Vagina (tissue), 2 donors: ENCODE data around the gene CHL1.

Experiments used
- POLR2A ChIP-seq, 2 donors: fragments of 450-650 bp; IDR thresholded peaks; one replicate each; pipeline ENCODE4 v1.6.1; 2017; ENCODE audit warnings: antibody characterized with exemption in 2 of 2, mild to moderate bottlenecking in 2 of 2, moderate library complexity in 2 of 2
- TF ChIP-seq, protein P1 (sequence below), 3 experiments: fragments of 450-650 bp in 2 of 3; fragments of 200-600 bp in 1 of 3; sonication (generic) in 1 of 3; IDR thresholded peaks; one replicate each; pipeline ENCODE4 v1.5.1; 2017 to 2019; ENCODE audit warnings: antibody characterized with exemption in 3 of 3, mild to moderate bottlenecking in 2 of 3, moderate library complexity in 2 of 3

- TF ChIP-seq POLR2A (IDR thresholded peaks at IDR 0.05), result no peak
- TF ChIP-seq, protein P1, sequence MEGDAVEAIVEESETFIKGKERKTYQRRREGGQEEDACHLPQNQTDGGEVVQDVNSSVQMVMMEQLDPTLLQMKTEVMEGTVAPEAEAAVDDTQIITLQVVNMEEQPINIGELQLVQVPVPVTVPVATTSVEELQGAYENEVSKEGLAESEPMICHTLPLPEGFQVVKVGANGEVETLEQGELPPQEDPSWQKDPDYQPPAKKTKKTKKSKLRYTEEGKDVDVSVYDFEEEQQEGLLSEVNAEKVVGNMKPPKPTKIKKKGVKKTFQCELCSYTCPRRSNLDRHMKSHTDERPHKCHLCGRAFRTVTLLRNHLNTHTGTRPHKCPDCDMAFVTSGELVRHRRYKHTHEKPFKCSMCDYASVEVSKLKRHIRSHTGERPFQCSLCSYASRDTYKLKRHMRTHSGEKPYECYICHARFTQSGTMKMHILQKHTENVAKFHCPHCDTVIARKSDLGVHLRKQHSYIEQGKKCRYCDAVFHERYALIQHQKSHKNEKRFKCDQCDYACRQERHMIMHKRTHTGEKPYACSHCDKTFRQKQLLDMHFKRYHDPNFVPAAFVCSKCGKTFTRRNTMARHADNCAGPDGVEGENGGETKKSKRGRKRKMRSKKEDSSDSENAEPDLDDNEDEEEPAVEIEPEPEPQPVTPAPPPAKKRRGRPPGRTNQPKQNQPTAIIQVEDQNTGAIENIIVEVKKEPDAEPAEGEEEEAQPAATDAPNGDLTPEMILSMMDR (IDR thresholded peaks at IDR 0.05), result no peak
Measured at GRCh38 chr3:267101-267500, 70.5 kb downstream of the CHL1 start.
